AML-193 (cell line): ENCODE measurements around the gene PVALEF.
"Not testable (repeated sequence)": the region's sequence is repeated elsewhere in the genome, so short reads cannot be mapped to it uniquely, and the experiment has no call there.

Experiments used
- DNase-seq, 2 experiments: peaks; one replicate each; lab custom pipeline; 2025; lab: John Stamatoyannopoulos, UW

The PVALEF gene

GRCh38 chr17:81218991-81219390 is 53.7 kb downstream of the PVALEF start:
- no peak for DNase-seq

GRCh38 chr17:81219476-81220180 is 54.3 kb downstream of the PVALEF start:
- no peak for DNase-seq

- no peak for DNase-seq
Observed at GRCh38 chr17:81221371-81221841, 56.1 kb downstream of the PVALEF start.

GRCh38 chr17:81221842-81222619 is 56.7 kb downstream of the PVALEF start:
- DNase-seq = no peak

- no peak for DNase-seq
Observed at GRCh38 chr17:81222620-81222905, 57.3 kb downstream of the PVALEF start.

GRCh38 chr17:81222906-81223761 is 57.8 kb downstream of the PVALEF start, which contains the start of gene CEP131:
CEP131 (minus strand) TSS chr17:81222965; CDS start chr17:81220056, 2,909 bp downstream.
- DNase-seq = peak; percentile 99

GRCh38 chr17:81223762-81224130 is 58.4 kb downstream of the PVALEF start:
- DNase-seq = peak; percentile 48 to 60

GRCh38 chr17:81227630-81228029 is 62.3 kb downstream of the PVALEF start:
- DNase-seq = not testable (repeated sequence)

GRCh38 chr17:81228420-81228819 is 63.1 kb downstream of the PVALEF start:
- no peak for DNase-seq

GRCh38 chr17:81228834-81229665 is 63.7 kb downstream of the PVALEF start:
- no peak for DNase-seq

GRCh38 chr17:81229666-81229920 is 64.3 kb downstream of the PVALEF start:
- DNase-seq = no peak

- no peak for DNase-seq
Observed at GRCh38 chr17:81230043-81230820, 64.9 kb downstream of the PVALEF start.

GRCh38 chr17:81231121-81231645 is 65.9 kb downstream of the PVALEF start:
- DNase-seq = no peak

GRCh38 chr17:81231766-81232581 is 66.7 kb downstream of the PVALEF start:
- DNase-seq = no peak
